ENCODE results near the gene BAZ2B.

The BAZ2B gene

GRCh38 chr2:159561242-159561641, 55.1 kb downstream of the BAZ2B start:
- no peak overlapping the region for H3K27ac ChIP-seq
- no peak overlapping the region for H3K4me3 ChIP-seq
- no peak for DNase-seq (ENCODE audit: low spot score)
- TF ChIP-seq CTCF (IDR thresholded peaks at IDR 0.05): no peak

- TF ChIP-seq CTCF (IDR thresholded peaks at IDR 0.05): no peak
Observed at GRCh38 chr2:159559034-159559433, 57.3 kb downstream of the BAZ2B start.

GRCh38 chr2:159558479-159558878, 57.9 kb downstream of the BAZ2B start:
- no peak for TF ChIP-seq CTCF (IDR thresholded peaks at IDR 0.05)
- no peak overlapping the region for H3K27ac ChIP-seq
- no peak for DNase-seq (ENCODE audit: low spot score)
- no peak overlapping the region for H3K4me3 ChIP-seq

More at GRCh38 chr2:159559034-159559433, 57.3 kb downstream of the BAZ2B start:
- no peak overlapping the region for H3K27ac ChIP-seq
- no peak for DNase-seq (ENCODE audit: low spot score)
- H3K4me3 ChIP-seq: no peak overlapping the region

DNA sequence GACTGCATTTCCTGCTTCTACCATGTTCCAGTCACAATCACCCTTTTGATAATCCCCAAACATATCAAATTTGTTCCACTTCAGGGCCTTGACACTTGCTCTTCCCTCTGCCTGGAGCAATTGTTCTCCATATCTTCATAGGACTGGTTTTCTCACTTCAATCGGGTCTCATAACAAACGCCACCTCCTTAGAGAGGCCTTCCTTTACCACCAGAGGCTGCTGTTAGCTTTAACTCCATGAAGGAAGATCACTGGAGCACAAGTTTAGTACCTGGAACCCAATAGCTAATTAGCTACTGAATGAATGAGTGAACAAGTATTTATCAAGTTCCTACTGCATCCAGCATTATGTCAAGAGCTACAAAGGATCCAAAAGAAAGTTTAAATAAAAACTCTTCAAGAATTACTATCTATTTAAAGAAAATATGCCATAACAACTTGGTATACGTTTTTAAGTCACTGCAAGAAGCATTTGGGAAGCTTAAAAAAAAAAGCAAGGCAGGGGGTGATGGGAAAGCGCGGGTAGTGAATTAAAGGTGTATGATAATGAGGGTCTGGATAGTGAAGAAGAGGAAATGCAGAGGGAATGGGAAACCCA, 58.8 kb downstream of the BAZ2B start:
- Histone ChIP-seq H3K27ac (no peak overlapping the region), H3K4me3 (no peak overlapping the region)
- DNase-seq (ENCODE audit: low spot score): no peak
- no peak for TF ChIP-seq CTCF (IDR thresholded peaks at IDR 0.05)

- Histone ChIP-seq H3K27ac (no peak overlapping the region), H3K4me3 (no peak overlapping the region)
- DNase-seq (ENCODE audit: low spot score): no peak
- TF ChIP-seq CTCF (IDR thresholded peaks at IDR 0.05): no peak
Observed at GRCh38 chr2:159555651-159556392, 60.5 kb downstream of the BAZ2B start.

DNA sequence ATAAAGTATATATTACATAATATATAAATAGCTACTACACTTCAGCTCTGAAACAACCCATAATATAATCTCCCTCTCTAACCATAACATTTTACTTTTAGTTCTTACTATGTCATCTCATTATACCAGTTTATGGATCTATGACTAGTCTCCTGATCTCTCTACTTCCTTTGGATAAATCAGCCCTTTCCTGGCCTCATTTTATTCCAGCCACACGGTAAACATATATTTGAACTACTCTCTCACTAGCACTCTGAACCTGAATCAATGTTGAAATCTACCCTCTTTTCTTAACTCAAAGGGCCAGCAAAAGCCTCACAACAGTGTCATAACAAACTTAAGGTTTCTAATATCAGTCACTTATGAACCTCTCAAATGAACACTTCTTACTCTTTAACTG, 62.6 kb downstream of the BAZ2B start:
- no peak overlapping the region for H3K4me3 ChIP-seq
- no peak overlapping the region for H3K27ac ChIP-seq
- no peak for DNase-seq (ENCODE audit: low spot score)
- TF ChIP-seq CTCF (IDR thresholded peaks at IDR 0.05): no peak

DNA sequence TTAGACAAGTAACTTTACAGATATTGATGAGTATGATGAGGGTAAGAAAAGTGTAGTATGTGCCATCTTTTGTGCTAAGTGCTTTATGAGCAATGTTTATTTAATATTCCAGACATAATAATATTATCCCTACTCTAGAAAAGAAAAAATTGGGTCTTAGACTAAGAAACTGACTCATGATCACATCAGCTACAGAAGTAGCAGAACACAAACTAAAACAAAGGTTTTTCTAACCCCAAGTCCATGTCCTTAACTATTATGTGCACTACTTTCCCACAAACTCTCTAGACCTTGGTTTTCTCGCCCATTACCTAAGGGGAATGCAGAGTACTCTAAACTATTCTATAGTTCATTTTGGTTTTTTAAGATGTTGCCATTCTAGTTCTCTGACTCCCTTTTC, 64.5 kb downstream of the BAZ2B start:
- TF ChIP-seq CTCF (IDR thresholded peaks at IDR 0.05): no peak

More for the DNA sequence above, 64.5 kb downstream of the BAZ2B start:
- no peak overlapping the region for H3K4me3 ChIP-seq
- H3K27ac ChIP-seq: no peak overlapping the region
- DNase-seq (ENCODE audit: low spot score): no peak
